GM18870 (cell line): Measurements from ENCODE around the gene MFAP5.
"Not testable (repeated sequence)": the region's sequence is repeated elsewhere in the genome, so short reads cannot be mapped to it uniquely, and the experiment has no call there.

Source experiments
- ATAC-seq: cut with Tn5 transposase; IDR thresholded peaks from one replicate; pipeline ENCODE4 v1.9.1; 2021; ENCODE audit warnings: moderate library complexity; ENCODE audit not compliant: unreplicated experiment

The MFAP5 gene

DNA sequence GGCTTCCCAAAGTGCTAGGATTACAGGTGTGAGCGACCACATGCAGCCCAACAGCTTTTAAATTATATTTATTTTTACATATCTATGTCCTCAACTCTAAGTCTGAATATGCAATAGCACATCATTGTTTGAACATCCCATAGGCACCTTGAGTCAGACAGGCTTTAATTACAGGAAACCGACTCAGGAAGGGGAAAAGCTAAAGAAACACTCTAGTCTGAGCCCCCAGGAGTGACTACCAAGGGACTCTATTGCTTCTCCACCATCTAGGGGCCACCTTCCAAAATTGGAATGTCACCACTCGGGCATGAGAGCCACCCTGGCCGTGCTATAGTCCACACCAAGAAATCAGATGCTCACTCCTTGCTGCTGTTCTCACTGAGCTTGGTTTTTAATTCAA is 14.0 kb upstream of the MFAP5 start:
- ATAC-seq = no peak

DNA sequence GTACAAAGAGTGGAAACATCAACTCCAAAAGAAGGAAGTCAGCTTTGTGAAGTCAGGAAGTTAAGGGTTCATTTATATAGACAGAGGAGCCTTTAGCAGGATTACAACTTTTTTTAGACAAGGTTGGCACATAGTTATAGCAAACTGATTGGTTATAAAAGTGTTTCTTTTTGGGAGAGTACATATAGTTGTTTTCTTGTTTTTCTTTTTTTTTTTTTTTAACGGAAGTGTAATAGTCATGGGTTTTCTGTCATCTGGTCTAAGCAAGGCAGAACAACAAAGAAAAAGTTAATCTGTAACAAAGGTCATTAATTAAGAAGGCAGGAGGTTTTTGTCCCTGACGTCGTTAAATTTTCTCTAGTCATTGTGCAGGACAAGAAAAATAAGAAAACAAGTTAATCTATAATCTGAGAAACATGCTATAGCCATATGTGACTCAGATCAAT is 13.0 kb upstream of the MFAP5 start:
- ATAC-seq = no peak

DNA sequence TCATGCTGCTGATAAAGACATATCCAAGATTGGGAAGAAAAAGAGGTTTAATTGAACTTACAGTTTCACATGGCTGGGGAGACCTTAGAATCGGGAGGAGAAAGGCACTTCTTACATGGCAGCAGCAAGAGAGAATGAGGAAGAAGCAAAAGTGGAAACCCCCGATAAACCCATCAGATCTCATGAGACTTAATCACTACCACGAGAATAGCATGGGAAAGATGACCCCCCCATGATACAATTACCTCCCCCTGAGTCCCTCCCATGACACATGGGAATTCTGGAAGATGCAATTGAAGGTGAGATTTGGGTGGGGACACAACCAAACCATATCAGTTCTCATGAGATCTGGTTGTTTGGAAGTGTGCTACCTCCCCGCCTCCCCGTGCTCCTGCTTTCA is 9.8 kb upstream of the MFAP5 start:
- no peak for ATAC-seq

DNA sequence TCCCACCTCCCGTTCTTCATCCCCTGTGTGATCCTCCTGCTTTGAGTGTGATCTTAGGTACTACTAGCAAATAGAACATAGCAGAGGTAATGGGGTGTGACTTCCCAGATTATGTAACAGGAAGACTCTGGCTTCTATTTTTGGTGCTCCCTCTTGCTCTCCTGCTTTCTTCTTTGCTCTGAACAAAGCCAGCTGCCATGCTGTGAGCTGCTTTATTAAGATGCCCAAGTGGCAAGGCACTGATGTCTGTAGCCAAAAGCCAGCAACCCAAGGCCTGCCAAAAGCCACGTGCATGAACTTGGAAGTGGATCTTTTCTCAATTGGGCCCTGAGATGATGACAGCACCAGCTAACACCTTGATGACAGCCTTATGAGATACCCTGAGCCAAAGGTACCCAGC is 5.8 kb upstream of the MFAP5 start:
- ATAC-seq = no peak

DNA sequence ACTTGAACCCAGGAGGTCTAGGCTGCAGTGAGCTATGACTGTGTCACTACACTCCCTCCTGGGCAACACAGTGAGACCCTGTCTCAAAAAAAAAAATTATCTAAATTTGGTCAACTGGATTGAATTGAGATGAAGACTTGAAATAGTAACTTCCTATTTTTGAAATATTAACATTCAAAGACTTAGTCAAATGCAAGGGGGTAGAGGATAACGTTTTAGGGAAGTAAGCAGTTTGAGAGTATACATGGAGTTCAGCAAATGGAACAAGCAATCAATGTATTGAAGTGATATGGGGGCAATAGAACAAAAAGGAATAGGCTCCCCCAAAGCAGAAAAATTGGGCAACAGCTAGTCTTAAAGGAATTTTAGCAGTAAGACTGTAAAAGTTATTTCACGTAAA is 4.6 kb upstream of the MFAP5 start:
- no peak for ATAC-seq

DNA sequence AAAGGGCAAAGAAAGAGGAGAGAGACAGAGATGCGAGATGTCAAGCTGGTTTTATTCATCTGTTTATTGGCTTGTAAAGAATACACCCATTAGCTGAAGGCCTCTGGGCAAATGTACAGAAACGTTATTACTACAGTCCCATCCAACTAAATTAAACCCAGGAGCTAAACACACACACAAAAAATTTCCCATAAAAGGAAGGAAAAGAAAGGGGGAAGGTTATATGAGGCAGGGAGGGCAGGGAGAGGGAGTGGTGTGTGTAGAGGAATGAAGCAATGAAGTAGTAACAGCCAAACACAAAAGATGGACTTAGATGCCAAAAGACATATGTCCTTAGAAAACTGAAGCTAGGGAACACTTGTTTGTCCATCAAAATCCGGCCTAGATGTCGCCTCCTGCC is 3.1 kb upstream of the MFAP5 start:
- no peak for ATAC-seq

DNA sequence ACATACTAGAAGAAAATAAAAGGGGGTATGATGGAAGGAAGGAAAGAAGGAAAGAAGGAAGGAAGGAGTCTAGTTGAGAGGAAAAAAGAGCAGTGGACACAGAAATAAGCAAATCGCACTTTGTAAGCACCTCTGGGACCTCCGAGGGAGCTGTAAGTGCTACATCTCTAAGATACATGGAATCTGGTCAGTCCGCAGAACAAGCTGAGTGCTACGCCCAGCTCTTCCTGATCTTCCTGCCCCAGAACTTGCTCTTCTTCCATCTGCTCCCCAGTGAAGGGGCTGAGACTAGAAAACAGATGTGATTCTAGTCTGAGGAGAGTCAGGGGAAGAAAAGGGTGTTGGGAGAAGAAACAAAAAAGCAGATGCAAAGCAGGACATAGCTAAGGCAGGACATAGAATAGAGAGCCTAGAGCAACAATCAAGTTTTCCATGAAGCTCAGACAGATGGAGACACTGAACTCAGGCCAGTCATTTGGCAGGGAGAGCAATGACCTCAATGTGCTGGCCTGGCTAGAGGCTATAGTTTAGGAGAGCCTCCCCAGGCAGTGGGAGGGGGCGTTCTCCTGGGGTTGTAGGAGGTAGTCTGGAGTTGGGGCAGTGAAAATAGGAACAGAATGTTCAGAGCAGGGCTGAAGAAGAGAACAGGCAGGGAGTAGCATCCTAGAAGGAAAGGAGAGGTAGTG is 1.7 kb upstream of the MFAP5 start:
- no peak for ATAC-seq

DNA sequence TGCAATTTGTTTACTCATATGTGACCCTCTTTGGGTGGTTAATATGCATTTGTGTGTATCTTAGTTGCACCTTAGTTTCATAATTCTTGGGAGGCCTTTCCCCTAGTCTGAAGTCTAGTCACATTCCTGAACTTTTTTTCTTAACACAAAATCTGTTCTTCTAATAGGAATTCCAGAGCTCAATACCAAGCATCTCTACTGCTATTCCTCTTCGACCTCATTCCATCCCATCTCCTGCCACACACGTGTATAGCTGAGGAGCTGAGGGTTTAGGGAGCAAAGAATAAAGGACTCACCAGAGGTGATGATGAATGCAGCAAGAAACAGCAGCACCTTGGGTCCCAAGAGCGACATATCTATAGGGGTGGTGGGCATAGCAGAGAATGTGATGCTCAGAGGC is 875 bp downstream of the MFAP5 start:
- no peak for ATAC-seq

DNA sequence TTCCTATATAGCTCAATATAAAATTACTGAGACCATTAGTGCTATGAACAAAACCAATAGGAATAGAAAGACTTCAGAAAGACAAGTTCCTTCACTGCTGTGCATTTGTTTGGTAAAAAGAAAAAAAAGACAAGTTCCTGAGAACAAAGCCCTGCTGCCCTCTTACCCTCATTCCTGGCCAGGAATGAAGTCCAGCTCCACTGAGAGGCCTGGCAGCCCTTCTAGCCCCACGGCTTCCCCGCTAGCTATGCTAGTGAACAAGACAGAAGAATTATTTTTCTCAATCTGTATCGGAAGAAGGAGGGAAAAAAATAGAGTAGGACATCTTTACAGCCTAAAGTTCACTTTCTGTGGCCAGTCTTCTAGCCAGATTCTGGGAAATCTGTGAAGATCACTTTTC is 1.6 kb downstream of the MFAP5 start:
- ATAC-seq = no peak

DNA sequence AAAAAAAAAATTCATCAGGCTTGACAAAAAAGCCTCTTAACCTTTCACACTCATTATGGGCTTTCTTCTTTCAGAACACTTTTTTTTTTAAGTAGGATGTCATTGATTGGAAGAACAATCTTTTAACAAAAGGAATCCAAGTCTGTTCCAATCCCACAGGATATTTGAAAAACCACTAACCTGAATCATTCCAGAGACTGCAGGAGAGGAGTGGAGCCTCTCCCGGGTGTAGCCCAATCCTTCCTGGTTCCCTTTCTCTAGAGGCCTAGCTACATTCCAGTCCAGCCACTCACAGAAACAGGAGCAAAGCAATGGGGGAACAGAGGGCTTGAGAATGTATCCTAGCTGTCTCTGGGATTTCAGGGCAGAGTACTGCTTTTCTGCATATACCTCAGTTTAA is 4.3 kb downstream of the MFAP5 start:
- ATAC-seq = no peak

DNA sequence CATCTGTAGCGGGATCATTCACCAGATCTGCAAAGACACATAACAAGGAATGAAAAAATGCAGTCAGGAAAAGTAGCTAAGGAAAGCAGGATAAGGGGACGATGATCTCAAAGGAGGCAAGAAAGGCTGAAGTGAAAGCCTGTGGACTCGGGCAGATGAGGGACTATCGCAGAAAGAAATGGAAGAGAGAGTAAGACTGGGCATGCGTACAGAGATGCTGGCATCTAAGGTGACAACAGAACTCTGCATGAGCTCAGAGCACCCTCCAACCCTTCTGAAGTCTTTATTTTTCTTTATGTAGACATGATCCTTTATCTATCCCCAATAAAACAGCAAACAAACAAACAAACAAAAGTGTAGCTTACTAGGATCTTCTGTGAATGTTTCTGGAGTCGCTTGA is 7.2 kb downstream of the MFAP5 start:
- ATAC-seq = no peak

DNA sequence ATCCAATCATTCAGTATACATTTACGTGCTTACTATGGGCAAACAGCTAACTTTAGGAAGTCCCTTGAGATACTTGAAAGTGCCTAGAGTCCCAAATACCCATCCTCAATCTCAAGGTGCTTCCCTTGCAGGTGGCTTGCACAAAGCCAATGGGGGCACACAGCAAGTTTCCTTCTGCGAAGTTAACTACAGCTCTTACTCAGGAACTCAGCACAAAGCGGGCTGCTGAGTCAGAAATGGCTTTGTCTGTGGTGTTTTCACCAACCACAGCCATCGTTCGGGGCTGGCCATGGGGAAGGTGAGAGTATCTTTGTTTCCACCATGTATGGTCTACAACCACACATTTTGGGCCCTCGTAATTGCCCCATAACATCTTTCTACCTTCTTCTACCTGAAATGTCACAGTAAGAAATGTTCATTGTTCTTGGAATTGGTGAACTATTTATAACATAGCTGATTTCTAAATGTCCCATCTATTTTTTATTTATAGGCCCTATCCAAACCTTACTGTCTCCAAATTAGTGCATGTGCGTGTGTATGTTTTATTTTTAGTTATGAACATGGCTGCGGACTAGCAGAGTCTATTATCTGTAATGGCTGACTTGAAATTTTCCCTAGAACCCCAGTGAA is 13.9 kb downstream of the MFAP5 start:
- peak; percentile 71 for ATAC-seq

DNA sequence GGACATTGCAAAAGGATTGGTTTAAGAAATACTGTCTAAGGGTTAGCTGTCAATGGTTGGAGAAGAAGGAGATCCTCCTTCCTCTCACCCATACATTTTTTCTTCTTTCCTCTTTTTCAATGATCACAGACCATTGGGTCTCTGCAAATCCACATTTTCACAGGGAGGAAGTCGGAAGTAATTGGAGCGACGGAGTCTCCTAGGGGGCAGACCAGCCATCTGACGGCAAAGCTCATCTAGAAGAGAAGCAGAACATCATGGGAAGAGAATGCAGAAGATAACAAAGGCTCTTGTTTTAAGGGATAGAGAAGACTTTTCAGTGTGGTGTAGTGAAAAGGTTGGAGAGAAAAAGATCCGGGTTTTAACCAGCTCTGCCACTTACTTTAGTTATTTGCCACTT is 14.7 kb downstream of the MFAP5 start:
- ATAC-seq = no peak

DNA sequence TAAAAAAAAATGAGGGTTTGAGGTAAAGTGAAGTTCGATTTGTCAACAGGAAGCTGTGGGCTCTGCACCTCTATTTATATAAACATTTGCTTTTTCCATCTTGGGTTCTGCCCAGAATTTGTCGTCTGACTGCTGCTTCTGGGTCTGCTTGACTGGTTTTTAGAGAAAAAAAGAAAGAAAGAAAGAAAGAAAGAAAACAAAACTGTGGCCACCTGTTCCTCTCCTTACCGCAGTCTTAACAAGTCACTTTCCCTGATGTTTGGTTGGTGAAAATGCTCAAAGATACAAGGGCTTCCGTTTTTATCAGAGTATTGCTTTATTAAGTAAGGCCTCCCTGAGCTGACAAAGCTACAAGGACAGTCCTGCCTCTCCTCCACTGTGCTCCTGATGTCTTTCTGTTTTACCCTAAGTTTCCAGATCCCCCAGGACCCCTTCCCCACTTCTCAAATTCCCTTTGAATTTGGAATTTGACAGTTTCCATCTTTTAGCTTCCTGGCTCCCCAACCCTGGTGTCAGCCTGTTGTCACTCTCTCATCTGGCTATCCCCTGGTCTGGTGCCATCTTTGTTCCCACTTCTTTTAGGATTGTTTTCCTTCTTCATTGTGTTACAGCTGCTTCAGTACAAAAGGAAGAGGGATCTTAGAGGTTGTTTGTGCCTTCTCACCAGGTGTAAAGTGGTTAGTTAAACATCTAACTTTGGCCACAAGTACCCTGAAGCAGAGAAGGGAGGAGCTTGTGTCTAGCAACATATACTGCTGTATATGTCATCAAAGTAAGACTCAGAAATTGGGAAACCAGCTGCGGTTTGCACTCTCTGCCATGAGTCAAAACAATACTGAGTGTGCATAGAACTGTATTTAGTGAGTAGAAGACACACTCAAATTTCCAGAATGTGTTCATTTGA is 18.0 kb downstream of the MFAP5 start:
- ATAC-seq = peak; percentile 54

DNA sequence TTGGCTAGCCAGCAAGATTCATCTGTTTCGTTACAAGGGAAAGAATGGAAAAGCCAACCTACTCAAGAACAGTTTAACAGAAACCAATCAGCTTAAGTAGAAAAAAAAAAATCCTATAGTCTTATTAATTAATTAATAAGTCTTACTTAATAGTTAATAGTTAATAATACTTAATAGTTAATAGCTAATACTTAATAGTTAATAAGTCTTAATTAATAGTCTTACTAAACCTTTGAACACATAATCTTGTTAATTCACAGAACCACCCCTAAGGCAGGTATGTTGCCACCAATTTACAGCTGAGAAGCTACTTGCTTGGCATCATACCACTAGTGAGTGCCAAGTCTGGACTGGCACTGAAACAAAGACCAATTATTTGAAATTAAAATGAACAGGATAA is 19.9 kb downstream of the MFAP5 start:
- ATAC-seq = no peak

DNA sequence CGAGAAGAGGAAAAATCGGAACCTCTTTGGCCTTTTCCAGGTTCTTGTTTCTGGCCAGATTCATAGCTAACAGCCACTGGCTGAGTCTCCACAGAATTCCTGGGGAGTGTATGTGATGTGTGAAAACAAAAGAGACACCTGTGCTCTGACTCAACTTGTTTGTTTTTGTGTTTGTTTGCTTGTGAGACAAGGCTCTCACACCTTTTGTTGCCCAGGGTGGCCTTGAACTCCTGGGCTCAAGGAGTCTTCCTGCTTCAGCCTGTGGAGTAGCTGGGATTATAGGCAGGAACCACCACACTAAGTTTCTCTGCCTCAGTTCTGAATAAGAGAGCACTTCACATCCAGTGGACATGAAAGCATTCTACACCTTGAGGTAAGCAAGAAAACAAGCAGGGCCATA is 22.7 kb downstream of the MFAP5 start:
- ATAC-seq = no peak

DNA sequence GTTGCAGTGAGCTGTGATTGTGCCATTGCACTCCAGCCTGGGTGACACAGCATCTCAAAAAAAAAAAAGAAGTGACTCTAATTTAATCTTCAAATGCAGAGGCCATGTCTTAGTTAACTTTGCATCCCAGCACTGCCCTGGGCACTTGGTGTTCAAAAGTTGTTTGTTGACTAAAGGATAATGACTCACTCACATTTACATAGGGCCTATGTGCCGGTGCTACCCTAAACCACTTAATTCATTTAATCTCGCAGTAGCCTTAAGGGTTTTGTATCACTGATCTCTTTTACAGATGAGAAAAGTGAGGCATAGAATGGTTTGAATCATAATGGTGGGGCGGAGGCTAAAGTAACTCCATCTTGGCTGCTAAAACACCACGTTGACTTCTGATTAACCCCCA is 23.7 kb downstream of the MFAP5 start:
- no peak for ATAC-seq

DNA sequence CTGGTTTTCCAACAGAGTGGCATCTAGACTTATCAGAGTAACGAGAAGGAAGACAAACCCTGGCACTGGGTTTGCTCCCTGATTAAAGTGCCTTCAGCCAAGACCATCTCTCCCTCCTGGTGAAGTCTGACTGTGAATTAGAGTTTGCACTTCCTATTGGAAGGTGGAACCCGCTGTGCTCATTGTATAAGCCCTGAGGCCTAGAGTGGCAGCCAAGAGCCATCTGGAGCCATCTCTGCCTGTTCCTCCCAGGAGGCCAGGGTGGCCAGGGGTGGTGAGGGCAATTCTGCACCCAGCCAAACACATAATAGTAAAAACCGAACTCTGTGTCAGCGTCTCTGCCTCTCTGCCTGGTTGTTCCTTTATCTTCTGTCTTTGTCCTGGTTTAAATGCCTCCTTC is 25.0 kb downstream of the MFAP5 start:
- ATAC-seq = no peak

DNA sequence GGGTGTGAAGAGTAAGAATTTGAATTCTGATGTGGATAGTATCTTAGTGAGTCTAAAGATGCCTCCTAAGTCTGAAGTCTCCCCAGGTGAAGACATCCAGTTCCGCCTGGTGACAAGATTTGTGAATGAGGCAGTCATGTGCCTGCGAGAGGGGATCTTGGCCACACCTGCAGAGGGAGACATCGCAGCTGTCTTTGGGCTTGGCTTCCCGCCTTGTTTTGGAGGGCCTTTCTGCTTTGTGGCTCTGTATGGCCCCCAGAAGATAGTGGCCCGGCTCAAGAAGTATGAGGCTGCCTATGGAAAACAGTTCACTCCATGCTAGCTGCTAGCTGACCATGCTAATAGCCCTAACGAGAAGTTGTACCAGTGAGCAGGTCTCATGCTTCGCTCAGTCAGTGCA is 25.4 kb downstream of the MFAP5 start:
- no peak for ATAC-seq

DNA sequence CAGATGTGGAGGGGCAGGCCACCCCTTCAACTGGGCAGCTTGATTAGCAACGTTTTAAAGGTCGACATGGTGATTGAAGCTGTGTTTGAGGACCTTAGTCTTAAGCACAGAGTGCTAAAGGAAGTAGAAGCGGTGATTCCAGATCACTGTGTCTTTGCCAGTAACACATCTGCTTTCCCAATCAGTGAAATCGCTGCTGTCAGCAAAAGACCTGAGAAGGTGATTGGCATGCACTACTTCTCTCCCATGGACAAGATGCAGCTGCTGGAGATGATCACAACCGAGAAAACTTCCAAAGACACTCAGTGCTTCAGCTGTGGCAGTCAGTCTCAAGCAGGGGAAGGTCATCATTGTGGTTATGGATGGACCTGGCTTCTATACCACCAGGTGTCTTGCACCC is 26.0 kb downstream of the MFAP5 start:
- ATAC-seq = no peak

DNA sequence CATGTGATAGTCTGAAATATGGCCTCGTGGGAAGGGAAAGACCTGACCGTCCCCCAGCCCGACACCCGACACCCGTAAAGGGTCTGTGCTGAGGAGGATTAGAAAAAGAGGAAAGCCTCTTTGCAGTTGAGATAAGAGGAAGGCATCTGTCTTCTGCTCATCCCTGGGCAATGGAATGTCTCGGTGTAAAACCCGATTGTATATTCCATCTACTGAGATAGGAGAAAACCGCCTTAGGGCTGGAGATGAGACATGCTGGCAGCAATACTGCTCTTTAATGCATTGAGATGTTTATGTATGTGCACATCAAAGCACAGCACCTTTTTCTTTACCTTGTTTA is 26.6 kb downstream of the MFAP5 start:
- ATAC-seq = not testable (repeated sequence)

DNA sequence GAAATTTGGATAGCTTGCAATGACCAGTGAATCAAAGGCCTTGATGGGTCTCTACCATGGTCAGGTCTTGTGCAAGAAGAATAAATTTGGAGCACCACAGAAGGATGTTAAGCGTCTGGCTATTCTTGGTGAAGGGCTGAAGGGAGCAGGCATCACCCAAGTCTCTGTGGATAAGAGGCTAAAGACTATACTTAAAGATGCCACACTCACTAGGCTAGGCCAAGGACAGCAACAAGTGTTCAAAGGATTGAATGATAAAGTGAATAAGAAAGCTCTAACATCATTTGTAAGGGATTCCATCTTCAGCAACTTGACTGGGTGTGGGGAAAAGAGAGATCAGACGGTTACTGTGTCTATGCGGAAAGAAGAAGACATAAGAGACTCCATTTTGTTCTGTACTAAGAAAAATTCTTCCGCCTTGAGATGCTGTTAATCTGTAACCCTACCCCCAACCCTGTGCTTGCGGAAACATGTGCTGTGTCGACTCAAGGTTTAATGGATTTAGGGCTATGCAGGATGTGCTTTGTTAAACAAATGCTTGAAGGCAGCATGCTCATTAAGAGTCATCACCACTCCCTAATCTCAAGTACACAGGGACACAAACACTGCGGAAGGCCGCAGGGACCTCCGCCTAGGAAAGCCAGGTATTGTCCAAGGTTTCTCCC is 27.2 kb downstream of the MFAP5 start:
- ATAC-seq = not testable (repeated sequence)
